ENCODE measurements around the gene FLT3LG.

The FLT3LG gene

DNA sequence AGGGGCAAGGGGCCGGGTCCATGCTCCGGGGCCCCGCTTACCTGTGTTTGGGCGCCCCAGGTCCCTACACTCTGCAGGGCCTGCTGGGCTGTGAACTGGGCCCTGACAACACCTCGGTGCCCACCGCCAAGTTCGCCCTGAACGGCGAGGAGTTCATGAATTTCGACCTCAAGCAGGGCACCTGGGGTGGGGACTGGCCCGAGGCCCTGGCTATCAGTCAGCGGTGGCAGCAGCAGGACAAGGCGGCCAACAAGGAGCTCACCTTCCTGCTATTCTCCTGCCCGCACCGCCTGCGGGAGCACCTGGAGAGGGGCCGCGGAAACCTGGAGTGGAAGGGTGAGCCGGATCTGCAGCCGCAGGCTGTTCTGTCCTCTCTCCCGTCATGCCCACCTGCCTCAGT, 40.1 kb downstream of the FLT3LG start:
- no peak for DNase-seq (ENCODE audit: low spot score)

GRCh38 chr19:49515767-49516166, 41.8 kb downstream of the FLT3LG start:
- no peak for DNase-seq (ENCODE audit: low spot score)

DNA sequence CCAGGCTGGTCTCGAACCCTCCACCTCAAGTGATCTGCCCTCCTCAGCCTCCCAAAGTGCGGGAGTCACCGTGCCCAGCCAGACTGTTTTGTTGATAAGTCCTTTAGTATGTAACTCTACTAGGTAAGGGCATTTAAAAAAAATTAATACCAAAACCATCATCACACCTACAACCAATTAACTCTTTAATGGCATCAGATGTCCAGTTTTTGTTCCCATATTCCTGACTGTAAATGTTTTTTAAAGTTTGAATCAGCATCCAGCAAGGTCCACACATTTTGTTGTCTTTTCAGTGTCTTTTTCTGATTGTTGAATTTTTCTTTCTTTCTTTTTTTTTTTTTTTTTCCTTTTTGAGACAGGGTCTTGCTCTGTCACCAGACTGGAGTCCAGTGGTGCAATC, 44.0 kb downstream of the FLT3LG start:
- DNase-seq (ENCODE audit: low spot score): no peak

GRCh38 chr19:49520705-49521319, 46.8 kb downstream of the FLT3LG start:
- DNase-seq (ENCODE audit: low spot score): no peak

- DNase-seq (ENCODE audit: low spot score): no peak
Measured at GRCh38 chr19:49524812-49525455, 50.9 kb downstream of the FLT3LG start.

DNA sequence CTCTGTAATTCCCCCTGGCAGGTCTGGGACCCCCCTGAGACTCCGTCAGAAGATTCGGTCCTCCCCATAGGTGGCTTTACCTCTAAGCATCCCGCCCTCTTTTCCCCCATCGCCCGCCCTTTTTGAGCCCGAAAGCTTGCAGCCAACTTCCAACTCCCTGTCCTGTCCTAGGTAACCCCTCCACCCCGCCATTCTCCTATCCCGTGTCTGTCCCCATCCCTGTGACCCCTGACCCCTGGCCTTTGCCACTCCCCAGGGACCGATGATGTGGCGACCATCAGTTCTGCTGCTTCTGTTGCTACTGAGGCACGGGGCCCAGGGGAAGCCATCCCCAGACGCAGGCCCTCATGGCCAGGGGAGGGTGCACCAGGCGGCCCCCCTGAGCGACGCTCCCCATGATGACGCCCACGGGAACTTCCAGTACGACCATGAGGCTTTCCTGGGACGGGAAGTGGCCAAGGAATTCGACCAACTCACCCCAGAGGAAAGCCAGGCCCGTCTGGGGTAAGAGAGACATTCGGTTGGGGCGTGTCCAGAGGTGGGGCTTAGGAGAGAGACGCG, 54.3 kb downstream of the FLT3LG start:
- DNase-seq (ENCODE audit: low spot score): no peak

GRCh38 chr19:49530708-49531107, 56.7 kb downstream of the FLT3LG start:
- no peak for DNase-seq (ENCODE audit: low spot score)

- peak; percentile 63 for DNase-seq (ENCODE audit: low spot score)
Measured at GRCh38 chr19:49533551-49534488, 59.8 kb downstream of the FLT3LG start.

- DNase-seq (ENCODE audit: low spot score): no peak
Measured at GRCh38 chr19:49534632-49535385, 60.8 kb downstream of the FLT3LG start.

Data from activated CD4-positive, alpha-beta T cell treated with anti-CD3 and anti-CD28 coated beads, Interleukin-2, Interleukin-4, amounts not matched to agents 100 ng/mL and 50 ng/mL, durations not matched to agents 16 hours and 8 hours (primary cell).